ENCODE measurements around the gene AIPL1.

DNA sequence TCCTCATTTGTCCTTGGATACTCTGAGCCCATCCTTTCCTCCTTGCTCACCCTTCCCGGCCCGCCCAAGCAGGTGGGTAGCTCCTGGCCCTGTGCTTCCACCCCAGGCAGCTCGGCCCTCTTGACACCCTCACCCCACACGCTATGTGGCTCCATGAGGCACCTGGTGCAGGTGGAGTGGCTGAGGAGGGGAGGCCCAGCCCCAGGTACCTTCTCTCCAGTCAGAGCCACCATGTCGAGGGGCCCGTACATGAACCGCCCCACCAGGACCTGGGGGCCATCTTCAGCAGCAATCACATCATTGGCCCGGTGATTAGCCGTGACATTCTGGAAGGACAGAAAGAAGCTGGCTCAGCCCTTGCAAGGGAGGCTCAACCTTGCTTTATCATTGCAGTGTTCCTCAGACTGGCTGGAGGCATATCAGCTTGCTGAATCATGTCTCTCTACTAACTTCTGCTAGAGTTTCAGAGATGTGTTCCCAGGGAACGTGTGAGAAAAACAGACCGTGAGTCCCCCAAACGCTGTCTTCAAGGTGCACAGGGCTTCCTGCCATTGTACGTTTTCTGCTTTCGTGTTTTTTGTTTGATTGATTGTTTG lies 29.6 kb upstream of the AIPL1 start:
- TF ChIP-seq, protein P1, sequence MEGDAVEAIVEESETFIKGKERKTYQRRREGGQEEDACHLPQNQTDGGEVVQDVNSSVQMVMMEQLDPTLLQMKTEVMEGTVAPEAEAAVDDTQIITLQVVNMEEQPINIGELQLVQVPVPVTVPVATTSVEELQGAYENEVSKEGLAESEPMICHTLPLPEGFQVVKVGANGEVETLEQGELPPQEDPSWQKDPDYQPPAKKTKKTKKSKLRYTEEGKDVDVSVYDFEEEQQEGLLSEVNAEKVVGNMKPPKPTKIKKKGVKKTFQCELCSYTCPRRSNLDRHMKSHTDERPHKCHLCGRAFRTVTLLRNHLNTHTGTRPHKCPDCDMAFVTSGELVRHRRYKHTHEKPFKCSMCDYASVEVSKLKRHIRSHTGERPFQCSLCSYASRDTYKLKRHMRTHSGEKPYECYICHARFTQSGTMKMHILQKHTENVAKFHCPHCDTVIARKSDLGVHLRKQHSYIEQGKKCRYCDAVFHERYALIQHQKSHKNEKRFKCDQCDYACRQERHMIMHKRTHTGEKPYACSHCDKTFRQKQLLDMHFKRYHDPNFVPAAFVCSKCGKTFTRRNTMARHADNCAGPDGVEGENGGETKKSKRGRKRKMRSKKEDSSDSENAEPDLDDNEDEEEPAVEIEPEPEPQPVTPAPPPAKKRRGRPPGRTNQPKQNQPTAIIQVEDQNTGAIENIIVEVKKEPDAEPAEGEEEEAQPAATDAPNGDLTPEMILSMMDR (IDR thresholded peaks at IDR 0.05; ENCODE audit: low read depth, low read length, poor library complexity, severe bottlenecking), result no peak
- no peak for TF ChIP-seq EZH2phosphoT487 (IDR thresholded peaks at IDR 0.05; ENCODE audit: borderline replicate concordance, low read length)

Measured in DOHH2 (cell line).